GM12864 (cell line): ENCODE measurements around the gene OR7C1.
"Not testable (repeated sequence)": the region's sequence is repeated elsewhere in the genome, so short reads cannot be mapped to it uniquely, and the experiment has no call there.

Source experiments
- DNase-seq: peaks from one replicate; pipeline ENCODE4 v3.0.0-alpha.2; 2011; ENCODE audit warnings: low read depth
- H3K4me3 ChIP-seq: 2 replicates; pipeline ENCODE4 v1.5.1; 2011; ENCODE audit warnings: mild to moderate bottlenecking, low read depth, low read length, control low read depth
- TF ChIP-seq, protein P1 (sequence below): IDR thresholded peaks from 2 replicates; pipeline ENCODE4 v1.5.1; 2011; ENCODE audit warnings: low read depth, mild to moderate bottlenecking, moderate library complexity, low read length, control low read depth, inconsistent platforms; ENCODE audit errors: missing control alignments

The OR7C1 gene

DNA sequence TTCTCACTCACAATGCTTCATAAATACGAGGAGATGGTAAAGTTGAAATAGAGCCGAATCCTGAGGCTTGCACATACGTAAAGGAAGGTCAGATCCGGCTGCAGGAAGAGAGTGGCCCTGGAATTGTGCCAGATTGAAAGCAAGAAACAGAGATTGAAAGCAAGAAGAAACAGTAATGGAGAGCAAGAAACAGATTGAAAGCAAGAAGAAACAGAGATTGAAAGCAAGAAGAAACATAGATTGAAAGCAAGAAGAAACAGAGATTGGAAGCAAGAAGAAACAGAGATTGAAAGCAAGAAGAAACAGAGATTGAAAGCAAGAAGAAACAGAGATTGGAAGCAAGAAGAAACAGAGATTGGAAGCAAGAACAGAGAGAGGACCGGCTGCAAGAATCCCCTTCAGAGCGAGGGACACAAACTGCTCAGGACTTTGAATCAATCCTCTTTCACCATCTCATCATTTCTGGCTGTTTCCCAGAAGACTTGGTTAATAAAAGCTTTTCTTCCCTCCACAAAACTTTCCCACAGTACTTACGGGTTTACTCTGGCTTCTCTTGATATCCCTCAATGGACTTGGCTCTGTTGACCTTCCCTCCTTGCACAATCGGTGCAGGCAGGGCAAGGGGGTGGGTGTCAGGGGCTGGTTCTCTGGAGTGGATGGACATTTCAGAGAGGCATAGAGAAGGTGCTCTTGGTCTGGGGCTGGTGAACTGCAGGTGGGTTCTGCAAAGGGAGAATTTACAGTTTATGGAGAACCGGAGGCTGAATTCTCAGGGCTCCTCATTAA is 25.5 kb downstream of the OR7C1 start:
- H3K4me3 ChIP-seq = no peak overlapping the region
- TF ChIP-seq, protein P1, sequence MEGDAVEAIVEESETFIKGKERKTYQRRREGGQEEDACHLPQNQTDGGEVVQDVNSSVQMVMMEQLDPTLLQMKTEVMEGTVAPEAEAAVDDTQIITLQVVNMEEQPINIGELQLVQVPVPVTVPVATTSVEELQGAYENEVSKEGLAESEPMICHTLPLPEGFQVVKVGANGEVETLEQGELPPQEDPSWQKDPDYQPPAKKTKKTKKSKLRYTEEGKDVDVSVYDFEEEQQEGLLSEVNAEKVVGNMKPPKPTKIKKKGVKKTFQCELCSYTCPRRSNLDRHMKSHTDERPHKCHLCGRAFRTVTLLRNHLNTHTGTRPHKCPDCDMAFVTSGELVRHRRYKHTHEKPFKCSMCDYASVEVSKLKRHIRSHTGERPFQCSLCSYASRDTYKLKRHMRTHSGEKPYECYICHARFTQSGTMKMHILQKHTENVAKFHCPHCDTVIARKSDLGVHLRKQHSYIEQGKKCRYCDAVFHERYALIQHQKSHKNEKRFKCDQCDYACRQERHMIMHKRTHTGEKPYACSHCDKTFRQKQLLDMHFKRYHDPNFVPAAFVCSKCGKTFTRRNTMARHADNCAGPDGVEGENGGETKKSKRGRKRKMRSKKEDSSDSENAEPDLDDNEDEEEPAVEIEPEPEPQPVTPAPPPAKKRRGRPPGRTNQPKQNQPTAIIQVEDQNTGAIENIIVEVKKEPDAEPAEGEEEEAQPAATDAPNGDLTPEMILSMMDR = no peak
- no peak for DNase-seq

DNA sequence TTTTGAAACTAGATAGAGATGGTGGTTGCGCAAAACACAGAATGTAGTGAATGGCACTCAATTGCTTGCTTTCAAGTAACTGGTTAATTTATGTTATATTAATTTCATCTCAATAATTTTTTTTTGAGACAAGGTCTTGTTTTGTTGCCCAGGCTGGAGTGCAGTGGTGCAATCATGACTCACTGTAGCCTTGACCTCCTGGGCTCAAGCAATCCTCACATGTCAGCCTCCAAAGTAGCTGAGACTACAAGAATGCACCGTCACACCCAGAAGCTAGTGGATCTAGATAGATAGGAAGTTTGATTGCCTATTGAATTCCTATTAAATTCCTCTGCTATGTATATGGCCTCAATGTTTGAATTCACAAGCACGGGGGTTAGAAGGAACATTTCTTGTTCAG is 30.2 kb downstream of the OR7C1 start:
- no peak for DNase-seq
- no peak overlapping the region for H3K4me3 ChIP-seq

DNA sequence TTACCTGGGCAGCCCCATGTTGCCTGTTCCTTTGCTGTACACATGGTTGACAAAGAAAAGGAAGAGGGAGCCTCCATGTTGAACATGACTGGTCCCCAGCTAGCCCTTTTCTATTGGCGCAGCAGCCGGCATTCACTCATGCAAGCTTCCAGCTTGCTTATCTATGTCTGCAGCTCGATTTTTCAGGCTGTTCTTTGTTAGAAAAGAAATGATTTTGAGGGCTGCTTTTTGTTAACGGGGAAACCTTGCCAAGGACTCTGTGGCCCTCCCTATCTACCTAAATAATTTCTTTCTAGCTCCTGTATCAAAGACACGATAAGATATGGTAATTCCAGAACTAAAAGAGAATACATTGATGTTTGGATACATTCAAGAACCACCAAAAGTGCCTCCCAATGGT is 36.2 kb downstream of the OR7C1 start:
- TF ChIP-seq, protein P1 = no peak
- no peak overlapping the region for H3K4me3 ChIP-seq
- no peak for DNase-seq

More for the DNA sequence above, 30.2 kb downstream of the OR7C1 start:
- TF ChIP-seq, protein P1 = no peak

DNA sequence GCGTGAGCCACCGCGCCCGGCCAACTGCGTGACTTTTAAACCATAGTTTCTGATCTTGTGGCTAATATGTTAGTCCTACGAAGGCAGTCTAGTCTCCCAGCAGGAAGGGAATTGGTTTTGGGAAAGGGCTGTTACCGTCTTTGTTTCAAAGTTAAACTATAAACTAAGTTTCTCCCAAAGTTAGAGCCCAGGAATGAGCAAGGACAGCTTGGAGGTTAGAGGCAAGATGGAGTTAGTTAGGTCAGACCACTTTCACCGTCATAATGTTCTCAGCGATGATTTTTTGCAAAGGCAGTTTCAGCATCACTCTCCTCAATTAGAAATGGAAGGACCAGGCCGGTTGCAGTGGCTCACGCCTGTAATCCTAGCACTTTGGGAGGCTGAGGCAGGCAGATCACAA is 39.0 kb downstream of the OR7C1 start:
- H3K4me3 ChIP-seq = no peak overlapping the region
- no peak for DNase-seq
- TF ChIP-seq, protein P1 = no peak

DNA sequence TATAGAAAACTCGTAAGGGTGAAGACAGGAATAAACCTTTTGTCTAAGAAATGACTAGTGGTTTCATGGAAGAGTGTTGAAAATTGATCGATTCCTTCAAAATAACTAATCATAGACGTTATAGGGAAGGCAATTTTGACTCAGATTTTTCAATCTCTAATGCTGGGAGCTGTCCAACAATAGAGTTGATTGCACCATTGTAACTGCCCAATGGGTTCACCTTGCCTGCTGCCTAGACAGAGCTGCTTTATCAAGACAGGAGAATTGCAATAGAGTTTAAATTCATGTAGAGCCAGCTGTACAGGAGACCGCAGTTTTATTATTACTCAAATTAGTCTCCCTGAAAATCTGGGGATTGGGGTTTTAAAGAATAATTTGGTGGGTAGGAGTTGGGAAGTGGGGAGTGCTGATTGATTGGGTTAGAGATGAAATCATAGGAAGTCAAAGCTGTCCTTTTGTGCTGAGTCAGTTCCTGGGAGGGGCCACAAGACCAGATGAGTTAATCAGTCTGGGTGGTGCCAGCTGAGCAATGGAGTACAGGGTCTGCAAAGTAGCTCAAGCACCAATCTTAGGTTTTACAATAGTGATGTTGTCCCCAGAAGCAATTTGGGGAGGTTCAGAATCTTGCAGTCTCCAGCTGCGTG is 39.8 kb downstream of the OR7C1 start:
- TF ChIP-seq, protein P1 = no peak
- H3K4me3 ChIP-seq = no peak overlapping the region
- DNase-seq = no peak

DNA sequence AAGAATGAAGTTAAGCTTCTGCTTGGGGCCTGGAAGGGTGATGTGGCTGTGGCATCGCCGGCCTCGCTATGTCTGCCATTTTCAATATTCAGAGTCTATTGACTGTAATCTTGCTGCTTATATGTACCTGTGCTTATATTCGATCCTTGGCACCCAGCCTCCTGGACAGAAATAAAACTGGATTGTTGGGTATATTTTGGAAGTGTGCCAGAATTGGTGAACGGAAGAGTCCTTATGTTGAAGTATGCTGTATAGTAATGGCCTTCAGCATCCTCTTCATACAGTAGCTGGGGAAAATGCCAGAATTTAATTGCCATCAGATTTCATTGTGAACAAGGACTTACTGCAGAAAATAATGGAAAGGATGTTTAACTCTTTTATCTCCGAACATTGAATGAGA is 42.7 kb downstream of the OR7C1 start:
- DNase-seq, H3K4me3 ChIP-seq: not testable (repeated sequence)

DNA sequence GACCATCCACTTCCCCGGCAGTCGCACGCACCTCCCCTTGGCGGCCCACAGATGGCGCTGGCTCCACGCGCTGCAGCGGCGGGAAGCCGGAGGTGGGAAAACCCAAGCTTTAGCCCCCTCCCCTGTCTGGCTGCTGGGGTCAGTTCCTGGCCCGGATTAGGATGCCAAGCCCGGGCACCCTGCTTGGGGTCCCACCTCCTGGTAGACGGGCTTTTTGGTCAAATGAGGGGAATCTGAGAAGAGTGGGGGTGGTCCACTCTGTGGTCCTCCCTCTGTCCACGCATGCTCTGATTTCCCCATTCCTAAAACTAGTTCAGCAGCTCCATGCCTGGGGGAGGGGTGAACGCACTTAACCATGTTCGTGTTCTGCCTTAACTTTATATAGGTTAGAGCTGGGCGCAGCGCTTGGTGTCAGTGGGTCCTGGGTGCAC is 48.5 kb downstream of the OR7C1 start:
- DNase-seq = no peak
- no peak overlapping the region for H3K4me3 ChIP-seq
- TF ChIP-seq, protein P1 = peak; percentile 91

DNA sequence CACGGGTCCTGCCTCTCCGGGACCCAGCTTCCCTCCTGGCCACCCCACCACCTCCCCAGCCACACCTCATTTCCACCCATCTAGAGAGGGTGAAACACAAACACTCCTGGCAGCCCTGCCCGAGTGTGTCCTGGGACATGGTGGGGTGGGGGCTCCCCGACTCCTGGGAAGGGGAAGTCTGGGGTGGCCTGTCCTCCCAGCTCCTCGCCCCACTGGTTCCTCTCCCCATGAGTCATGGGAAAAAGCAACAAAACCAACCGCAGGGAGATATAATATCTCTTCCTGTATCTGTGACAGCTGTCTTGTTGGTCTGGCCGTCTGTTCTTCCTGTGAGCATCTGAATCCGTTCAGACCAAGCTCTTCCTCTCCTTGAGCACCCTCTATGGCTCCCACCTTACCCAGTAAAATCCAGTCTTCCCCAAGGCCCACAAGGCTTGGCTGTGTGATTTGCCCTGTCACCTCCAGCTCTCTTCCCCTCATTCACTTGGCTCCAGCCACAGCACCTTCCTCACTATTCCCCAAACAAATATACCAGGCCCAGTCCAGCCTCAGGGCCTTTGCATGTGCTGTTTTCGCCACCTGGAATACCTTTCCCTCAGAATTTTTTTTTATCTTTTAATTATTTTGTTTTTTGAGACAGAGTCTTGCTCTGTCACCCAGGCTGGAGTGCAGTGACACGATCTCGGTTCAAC is 49.7 kb downstream of the OR7C1 start:
- DNase-seq, H3K4me3 ChIP-seq: not testable (repeated sequence)

DNA sequence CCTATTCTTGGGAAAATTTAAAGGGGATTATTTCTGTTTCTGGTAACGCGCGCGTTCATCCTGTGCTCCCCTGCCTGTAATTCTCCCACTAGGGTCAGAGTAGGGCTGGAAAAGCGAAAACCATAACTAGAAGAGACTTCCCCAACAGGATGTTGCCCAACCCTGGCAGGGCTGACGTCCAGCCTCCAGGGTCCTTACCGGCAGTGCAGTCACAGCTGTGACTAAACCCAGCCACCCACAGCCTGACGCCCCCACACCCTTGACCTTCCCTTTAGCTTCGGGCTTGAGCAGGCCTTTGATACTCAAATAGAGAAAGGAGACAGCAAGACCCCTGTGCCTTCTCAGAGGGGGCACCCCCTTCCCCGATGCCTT is 50.3 kb downstream of the OR7C1 start:
- H3K4me3 ChIP-seq, DNase-seq: not testable (repeated sequence)

DNA sequence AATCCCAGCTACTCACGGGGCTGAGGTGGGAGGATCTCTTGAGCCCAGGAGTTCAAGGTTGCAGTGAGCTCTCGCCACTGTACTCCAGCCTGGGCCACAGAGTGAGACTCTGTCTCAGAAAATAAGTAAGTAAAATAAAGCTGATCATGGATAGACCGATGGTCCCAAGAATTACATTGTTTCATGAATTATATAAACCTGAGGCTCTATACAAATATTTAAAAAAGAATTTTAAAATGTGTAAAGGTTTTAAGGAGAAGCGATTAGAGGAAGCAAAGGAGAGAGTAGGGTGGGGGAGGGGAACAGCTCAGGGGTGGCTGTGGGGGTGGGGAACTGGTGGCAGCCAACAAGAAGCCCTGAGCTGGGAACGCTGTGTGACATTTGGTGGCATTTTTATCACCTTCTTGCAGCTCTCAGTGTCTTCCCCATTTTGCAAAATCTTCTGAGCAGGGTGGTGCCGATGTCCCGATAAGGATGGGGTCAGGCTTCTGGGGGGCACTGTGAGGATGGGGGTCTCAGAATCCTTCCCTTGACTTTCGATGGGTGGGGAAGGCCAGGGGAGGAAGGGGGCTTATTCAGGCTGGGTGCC is 51.5 kb downstream of the OR7C1 start:
- not testable (repeated sequence) for H3K4me3 ChIP-seq, DNase-seq
